ENCODE data around the gene DDX46.
"Not testable (repeated sequence)": the region's sequence is repeated elsewhere in the genome, so short reads cannot be mapped to it uniquely, and the experiment has no call there.

The DDX46 gene

GRCh38 chr5:134758504-134759341, at the start of gene DDX46:
Gene DDX46 (plus strand): TSS chr5:134758779. CDS start chr5:134758939, 160 bp downstream.
- peak; percentile 94 for DNase-seq

GRCh38 chr5:134714120-134714519, 44.5 kb upstream of the DDX46 start:
- no peak for DNase-seq

GRCh38 chr5:134714541-134714940, 44.0 kb upstream of the DDX46 start:
- no peak for DNase-seq

- not testable (repeated sequence) for DNase-seq
These were observed 43.1 kb upstream of the DDX46 start for GRCh38 chr5:134715466-134715865.

GRCh38 chr5:134724872-134725271, 33.7 kb upstream of the DDX46 start:
- no peak for DNase-seq

GRCh38 chr5:134732819-134733218, 25.8 kb upstream of the DDX46 start:
- DNase-seq, result no peak

GRCh38 chr5:134735243-134735642, 23.3 kb upstream of the DDX46 start:
- DNase-seq, result no peak

- DNase-seq, result no peak
These were observed 22.3 kb upstream of the DDX46 start for GRCh38 chr5:134736173-134736812.

GRCh38 chr5:134738133-134738962, 20.2 kb upstream of the DDX46 start, which contains the start of gene CAMLG:
Gene CAMLG (plus strand): TSS chr5:134738548. CDS start chr5:134738621, 73 bp downstream.
- DNase-seq, result peak; percentile 98

- DNase-seq, result peak; percentile 42
These were observed 19.5 kb upstream of the DDX46 start for GRCh38 chr5:134738963-134739661.

GRCh38 chr5:134741052-134741451, 17.5 kb upstream of the DDX46 start:
- DNase-seq, result no peak

- no peak for DNase-seq
These were observed 16.4 kb upstream of the DDX46 start for GRCh38 chr5:134742134-134742533.

- DNase-seq, result no peak
These were observed 9.2 kb upstream of the DDX46 start for GRCh38 chr5:134749415-134749814.

GRCh38 chr5:134758176-134758503, 439 bp upstream of the DDX46 start:
- no peak for DNase-seq

GRCh38 chr5:134767528-134768291, 9.1 kb downstream of the DDX46 start:
- DNase-seq, result not testable (repeated sequence)

- DNase-seq, result no peak
These were observed 10.6 kb downstream of the DDX46 start for GRCh38 chr5:134769206-134769605.

- DNase-seq, result no peak
These were observed 14.0 kb downstream of the DDX46 start for GRCh38 chr5:134772461-134773125.

- DNase-seq, result no peak
These were observed 18.8 kb downstream of the DDX46 start for GRCh38 chr5:134777366-134777765.

- DNase-seq, result peak; percentile 34
These were observed 25.8 kb downstream of the DDX46 start for GRCh38 chr5:134784241-134784920.

GRCh38 chr5:134784946-134785620, 26.5 kb downstream of the DDX46 start:
- no peak for DNase-seq

Measured in CD4-positive, alpha-beta T cell treated with Interleukin-21 for 1 hour (primary cell).